HepG2 (cell line): ENCODE data around the gene UQCR10. TPM values are rescaled to one million over a fixed set of nuclear protein-coding genes. Genes with fewer than 3 reads are reported as not detected.

Experiments used
- ATF4 ChIP-seq, 2 experiments: fragments of 450-650 bp in 1 of 2; sonication (generic) in 1 of 2; formaldehyde crosslinking; IDR thresholded peaks; 2 replicates each; pipeline versions ENCODE4 v1.5.0 to v1.8.0; 2020 to 2022; ENCODE audit warnings: mild to moderate bottlenecking in 1 of 2, missing genetic modification reagents in 1 of 2
- CREB1 ChIP-seq, 2 experiments: fragments of 450-650 bp in 1 of 2; IDR thresholded peaks; 2 replicates each; pipeline ENCODE4 v1.6.1; 2016 to 2017; ENCODE audit warnings: control low read depth in 1 of 2, mild to moderate bottlenecking in 1 of 2, missing compliant biosample characterization in 1 of 2, missing genetic modification characterization in 1 of 2
- CREBL2 ChIP-seq: sonication (generic); formaldehyde crosslinking; IDR thresholded peaks from 2 replicates; pipeline ENCODE4 v1.8.1; 2023; ENCODE audit warnings: missing genetic modification reagents, mild to moderate bottlenecking, borderline replicate concordance
- DR1 ChIP-seq: sonication (generic); formaldehyde crosslinking; IDR thresholded peaks from 2 replicates; pipeline ENCODE4 v1.8.0; 2021; ENCODE audit warnings: mild to moderate bottlenecking, missing genetic modification reagents, inconsistent platforms
- HBP1 ChIP-seq: IDR thresholded peaks from 2 replicates; pipeline ENCODE4 v1.6.1; 2016; ENCODE audit warnings: low read depth, control low read depth
- MEIS2 ChIP-seq: sonication (generic); formaldehyde crosslinking; IDR thresholded peaks from 2 replicates; pipeline ENCODE4 v1.9.0; 2021; ENCODE audit warnings: mild to moderate bottlenecking, missing genetic modification reagents
- NFYB ChIP-seq: sonication (generic); formaldehyde crosslinking; IDR thresholded peaks from 2 replicates; pipeline ENCODE4 v1.4.0; 2020; ENCODE audit warnings: missing genetic modification reagents
- POLR2G ChIP-seq: fragments of 200-400 bp; formaldehyde crosslinking; IDR thresholded peaks from 2 replicates; pipeline ENCODE4 v1.6.1; 2018; ENCODE audit warnings: mild to moderate bottlenecking, low read depth, low read length, moderate library complexity
- SIX1 ChIP-seq: sonication (generic); formaldehyde crosslinking; IDR thresholded peaks from 2 replicates; pipeline ENCODE4 v1.4.0; 2020; ENCODE audit warnings: missing genetic modification reagents, borderline replicate concordance
- ZBTB38 ChIP-seq: sonication (generic); formaldehyde crosslinking; IDR thresholded peaks from 2 replicates; pipeline ENCODE4 v1.5.1; 2020; ENCODE audit warnings: mild to moderate bottlenecking, missing genetic modification reagents
- ZNF121 ChIP-seq: sonication (generic); formaldehyde crosslinking; IDR thresholded peaks from 2 replicates; pipeline ENCODE4 v1.5.0; 2020; ENCODE audit warnings: mild to moderate bottlenecking, missing genetic modification reagents
- ZNF207 ChIP-seq: fragments of 450-650 bp; IDR thresholded peaks from 2 replicates; pipeline ENCODE4 v1.6.1; 2016; ENCODE audit warnings: antibody characterized with exemption, borderline replicate concordance
- ZNF781 ChIP-seq: sonication (generic); formaldehyde crosslinking; IDR thresholded peaks from 2 replicates; pipeline ENCODE4 v1.5.1; 2020; ENCODE audit warnings: borderline replicate concordance, mild to moderate bottlenecking, missing genetic modification reagents; ENCODE audit errors: not compliant biosample characterization
- polyA plus RNA-seq, 8 experiments: library from polyadenylated mRNA; depleted of rRNA in 3 of 8; stranded (reverse) in 7 of 8; unstranded in 1 of 8; fragments of >200 nt; fragmentation: Illumina TruSeq in 4 of 8; extraction: Trizol in 4 of 8; gene quantifications; 2 replicates each; pipeline versions ENCODE4 v1.2.1 to v1.2.3, GENCODE V29; 2011 to 2016; ENCODE audit warnings: low read depth in 4 of 8, missing spikeins in 1 of 8, mixed read lengths in 1 of 8; ENCODE audit not compliant: insufficient read depth in 1 of 8
- total RNA-seq, 5 experiments: library from RNA; depleted of rRNA; stranded (reverse); fragments of >200 nt; fragmentation: Illumina TruSeq; extraction: Trizol; gene quantifications; 2 replicates each; pipeline ENCODE4 v1.2.3, GENCODE V29; 2016; ENCODE audit warnings: low read depth in 1 of 5

Gene UQCR10
- total and polyA plus RNA-seq, 2 of the 13 experiments (the other 11 are each of a cell fraction or from before 2014, with no cell fraction given), result 225 to 232 TPM

GRCh38 chr22:29755889-29756288 is 11.3 kb upstream of the UQCR10 start (continued):
- no peak for TF ChIP-seq HBP1
- no peak for TF ChIP-seq ATF4 (CRISPR knock-in tag; IDR thresholded peaks at IDR 0.05)
- TF ChIP-seq ZBTB38, result no peak
- TF ChIP-seq ZNF207, result no peak
- TF ChIP-seq NFYB (CRISPR knock-in tag), result no peak
- TF ChIP-seq POLR2G, result no peak
- TF ChIP-seq ZNF121 (CRISPR knock-in tag), result no peak
- TF ChIP-seq CREB1 (IDR thresholded peaks at IDR 0.05), result no peak
- no peak for TF ChIP-seq CREB1 (CRISPR knock-in tag; IDR thresholded peaks at IDR 0.05)
- no peak for TF ChIP-seq ZNF781 (CRISPR knock-in tag)
- no peak for TF ChIP-seq DR1 (CRISPR knock-in tag)
- TF ChIP-seq SIX1 (CRISPR knock-in tag), result no peak
- TF ChIP-seq CREBL2 (CRISPR knock-in tag), result no peak
- no peak for TF ChIP-seq MEIS2
